ENCODE data around the gene NLRP3.

NLRP3 gene

GRCh38 chr1:247437551-247438505 lies 21.9 kb downstream of the NLRP3 start:
- TF ChIP-seq CTCF (IDR thresholded peaks at IDR 0.05), result no peak

- no peak for TF ChIP-seq CTCF (IDR thresholded peaks at IDR 0.05)
Observed at GRCh38 chr1:247440001-247440620, 24.1 kb downstream of the NLRP3 start.

- TF ChIP-seq CTCF (IDR thresholded peaks at IDR 0.05), result no peak
Observed at GRCh38 chr1:247441606-247442005, 25.6 kb downstream of the NLRP3 start.

- no peak for TF ChIP-seq CTCF (IDR thresholded peaks at IDR 0.05)
Observed at GRCh38 chr1:247442164-247442563, 26.2 kb downstream of the NLRP3 start.

GRCh38 chr1:247443641-247444040 lies 27.7 kb downstream of the NLRP3 start:
- no peak for TF ChIP-seq CTCF (IDR thresholded peaks at IDR 0.05)

- no peak for TF ChIP-seq CTCF (IDR thresholded peaks at IDR 0.05)
Observed at GRCh38 chr1:247444571-247444970, 28.6 kb downstream of the NLRP3 start.

- no peak for TF ChIP-seq CTCF (IDR thresholded peaks at IDR 0.05)
Observed at GRCh38 chr1:247445526-247446356, 29.8 kb downstream of the NLRP3 start.

Data from LNCAP (cell line).